H1 (cell line): ENCODE data around the gene FA2H. TPM values are rescaled to one million over a fixed set of nuclear protein-coding genes. Genes with fewer than 3 reads are reported as not detected.

ENCODE experiments used
- CTCF ChIA-PET: fragments of 300-600 bp; sonication (Branson Sonifier 250); formaldehyde crosslinking; loops from one replicate; lab custom pipeline; 2021; ENCODE audit not compliant: partially characterized antibody; lab: Charles Lee
- POLR2A ChIA-PET: fragments of 300-600 bp; sonication (Branson Sonifier 250); formaldehyde crosslinking; loops from one replicate; lab custom pipeline; 2021; ENCODE audit warnings: inconsistent platforms; ENCODE audit not compliant: partially characterized antibody; lab: Charles Lee
- DNase-seq, 2 experiments: peaks; one replicate each; pipeline versions ENCODE4 v3.0.0 to v3.0.0-alpha.2; 2010 to 2022; ENCODE audit warnings: low spot score in 2 of 2, low read depth in 1 of 2, mixed read lengths in 1 of 2
- FAIRE-seq: peaks from 2 replicates; lab custom pipeline; 2011; peaks lifted over from hg19 to GRCh38; lab: Jason Lieb, UNC
- H2AFZ ChIP-seq: 2 replicates; pipeline ENCODE4 v1.8.1; 2012; ENCODE audit warnings: low read length, inconsistent platforms
- H2AK5ac ChIP-seq: 2 replicates; pipeline ENCODE4 v1.6.1; 2013; ENCODE audit warnings: low read depth, low read length
- H2BK120ac ChIP-seq: replicated peaks from 2 replicates; pipeline ENCODE3; 2013; ENCODE audit warnings: low read depth, low read length, inconsistent platforms
- H2BK12ac ChIP-seq: 2 replicates; pipeline ENCODE4 v1.6.1; 2013; ENCODE audit warnings: low read depth, low read length
- H2BK15ac ChIP-seq: 2 replicates; pipeline ENCODE4 v1.6.1; 2013; ENCODE audit warnings: low read length
- H2BK20ac ChIP-seq: 2 replicates; pipeline ENCODE4 v1.6.1; 2013; ENCODE audit warnings: low read length
- H2BK5ac ChIP-seq: 2 replicates; pipeline ENCODE4 v1.6.1; 2013; ENCODE audit warnings: low read depth, low read length
- H3K14ac ChIP-seq: 2 replicates; pipeline ENCODE4 v1.6.1; 2013; ENCODE audit warnings: inconsistent platforms; ENCODE audit not compliant: insufficient read length
- H3K18ac ChIP-seq: 2 replicates; pipeline ENCODE4 v1.6.1; 2013; ENCODE audit warnings: low read length; ENCODE audit errors: extremely low read depth
- H3K23ac ChIP-seq: 2 replicates; pipeline ENCODE4 v1.6.1; 2013; ENCODE audit warnings: inconsistent platforms; ENCODE audit not compliant: insufficient read length
- H3K23me2 ChIP-seq: 2 replicates; pipeline ENCODE4 v1.6.1; 2013; ENCODE audit warnings: low read depth, low read length
- H3K27ac ChIP-seq: 2 replicates; pipeline ENCODE4 v1.6.1; 2011; ENCODE audit warnings: low read depth, low read length, inconsistent platforms
- H3K27me3 ChIP-seq, 4 experiments: replicated peaks in 1 of 4; 1 replicate in 1 of 4; 2 replicates in 3 of 4; pipeline versions ENCODE4 v1.6.1 to v1.8.1; 2011 to 2013; ENCODE audit warnings: low read length in 3 of 4, mild to moderate bottlenecking in 3 of 4, inconsistent platforms in 2 of 4, mixed read lengths in 2 of 4, moderate library complexity in 1 of 4; ENCODE audit not compliant: control insufficient read depth in 3 of 4, insufficient read depth in 3 of 4; ENCODE audit errors: extremely low read depth in 1 of 4
- H3K36me3 ChIP-seq, 4 experiments: 2 replicates each; pipeline versions ENCODE4 v1.6.1 to v1.8.1; 2011 to 2013; ENCODE audit warnings: mild to moderate bottlenecking in 4 of 4, low read length in 3 of 4, moderate library complexity in 2 of 4, control low read depth in 1 of 4, inconsistent platforms in 1 of 4; ENCODE audit not compliant: insufficient read depth in 4 of 4, control insufficient read depth in 2 of 4
- H3K4ac ChIP-seq: replicated peaks from 2 replicates; pipeline ENCODE3; 2013; ENCODE audit warnings: low read length, low read depth, mixed read lengths, inconsistent platforms; ENCODE audit not compliant: insufficient read length
- H3K4me1 ChIP-seq, 4 experiments: replicated peaks in 1 of 4; 1 replicate in 1 of 4; 2 replicates in 3 of 4; pipeline versions ENCODE4 v1.6.1 to v1.8.1; 2011 to 2013; ENCODE audit warnings: low read length in 3 of 4, inconsistent platforms in 2 of 4, mixed read lengths in 1 of 4; ENCODE audit not compliant: insufficient read depth in 4 of 4, control insufficient read depth in 3 of 4
- H3K4me2 ChIP-seq, 2 experiments: 2 replicates each; pipeline versions ENCODE4 v1.6.1 to v1.8.1; 2011 to 2013; ENCODE audit warnings: low read depth in 2 of 2, low read length in 2 of 2, control low read depth in 1 of 2, inconsistent platforms in 1 of 2, mild to moderate bottlenecking in 1 of 2; ENCODE audit not compliant: insufficient read depth in 1 of 2
- H3K4me3 ChIP-seq, 4 experiments: fragments of 200-600, 300-600 bp in 1 of 4; sonication (generic), shearing (Covaris generic), sonication (Bioruptor Twin) in 1 of 4; 2 replicates each; pipeline versions ENCODE4 v1.5.1 to v1.8.1; 2011 to 2016; ENCODE audit warnings: low read length in 4 of 4, low read depth in 3 of 4, control low read depth in 2 of 4, inconsistent platforms in 2 of 4, mild to moderate bottlenecking in 2 of 4, mixed read lengths in 1 of 4, moderate library complexity in 1 of 4; ENCODE audit not compliant: insufficient read depth in 2 of 4; ENCODE audit errors: extremely low read depth in 1 of 4
- H3K56ac ChIP-seq: replicated peaks from 2 replicates; pipeline ENCODE3; 2013; ENCODE audit warnings: low read depth, mild to moderate bottlenecking, mixed read lengths, low read length, inconsistent platforms; ENCODE audit not compliant: insufficient read length
- H3K79me1 ChIP-seq: 2 replicates; pipeline ENCODE4 v1.6.1; 2013; ENCODE audit warnings: low read depth, low read length, control low read depth
- H3K79me2 ChIP-seq, 2 experiments: 2 replicates each; pipeline versions ENCODE4 v1.6.1 to v1.8.1; 2012 to 2013; ENCODE audit warnings: low read length in 2 of 2, mild to moderate bottlenecking in 2 of 2, inconsistent platforms in 1 of 2; ENCODE audit not compliant: insufficient read depth in 2 of 2, control insufficient read depth in 1 of 2
- H3K9ac ChIP-seq, 4 experiments: replicated peaks in 1 of 4; 1 replicate in 1 of 4; 2 replicates in 3 of 4; pipeline versions ENCODE4 v1.6.1 to v1.8.1; 2011 to 2013; ENCODE audit warnings: low read depth in 3 of 4, low read length in 3 of 4, control low read depth in 2 of 4, mild to moderate bottlenecking in 2 of 4, moderate library complexity in 2 of 4, inconsistent platforms in 1 of 4; ENCODE audit errors: extremely low read depth in 1 of 4
- H3K9me3 ChIP-seq, 2 experiments: 2 replicates each; pipeline versions ENCODE4 v1.6.1 to v1.8.1; 2012 to 2013; ENCODE audit warnings: mild to moderate bottlenecking in 2 of 2, moderate library complexity in 2 of 2, control low read depth in 1 of 2, inconsistent platforms in 1 of 2, low read depth in 1 of 2, low read length in 1 of 2, mixed read lengths in 1 of 2; ENCODE audit not compliant: insufficient read depth in 2 of 2
- H4K20me1 ChIP-seq, 2 experiments: replicated peaks in 1 of 2; 2 replicates each; pipeline versions ENCODE3 to v1.8.1; 2011 to 2013; ENCODE audit warnings: inconsistent platforms in 2 of 2, low read length in 2 of 2, mild to moderate bottlenecking in 1 of 2; ENCODE audit not compliant: insufficient read depth in 2 of 2, control insufficient read depth in 1 of 2
- H4K5ac ChIP-seq: 2 replicates; pipeline ENCODE4 v1.6.1; 2013; ENCODE audit warnings: low read length, low read depth, mixed read lengths, inconsistent platforms; ENCODE audit not compliant: insufficient read length
- H4K8ac ChIP-seq: 2 replicates; pipeline ENCODE4 v1.8.0; 2013; ENCODE audit warnings: mild to moderate bottlenecking, moderate library complexity, low read length, inconsistent platforms; ENCODE audit not compliant: insufficient read depth; ENCODE audit errors: extremely low read depth
- H4K91ac ChIP-seq: replicated peaks from 2 replicates; pipeline ENCODE3; 2013; ENCODE audit warnings: low read length, mixed read lengths, inconsistent platforms; ENCODE audit not compliant: insufficient read length
- HDAC2 ChIP-seq, 2 experiments: fragments of 300-600 bp in 1 of 2; sonication (generic) in 1 of 2; IDR thresholded peaks; 2 replicates each; pipeline ENCODE4 v1.6.1; 2011 to 2012; ENCODE audit warnings: low read depth in 2 of 2, low read length in 2 of 2, mild to moderate bottlenecking in 2 of 2, moderate library complexity in 2 of 2, borderline replicate concordance in 1 of 2, inconsistent platforms in 1 of 2
- KDM1A ChIP-seq: fragments of 200-600, 300-600 bp; sonication (generic); IDR thresholded peaks from 2 replicates; pipeline ENCODE4 v1.7.1; 2016; ENCODE audit warnings: mild to moderate bottlenecking, low read length, borderline replicate concordance
- RAD21 ChIP-seq, 2 experiments: IDR thresholded peaks in 1 of 2; conservative IDR thresholded peaks in 1 of 2; 2 replicates each; pipeline ENCODE4 v1.6.1; 2011; ENCODE audit warnings: low read depth in 2 of 2, low read length in 2 of 2, improper control_type of control experiment in 1 of 2, inconsistent platforms in 1 of 2, mild to moderate bottlenecking in 1 of 2, moderate library complexity in 1 of 2
- TEAD4 ChIP-seq: IDR thresholded peaks from 2 replicates; pipeline ENCODE4 v1.6.1; 2012; ENCODE audit warnings: low read depth, low read length, inconsistent platforms, mixed read lengths
- WGBS, 2 experiments: shearing (Covaris generic) in 1 of 2; methylation state at CpG; one replicate each; pipeline versions ENCODE4 v1.1.6 to v1.1.7; 2013 to 2015; ENCODE audit warnings: low lambda C conversion rate in 2 of 2, mixed read lengths in 2 of 2, inconsistent platforms in 1 of 2, low coverage in 1 of 2, missing lambda C conversion rate in 1 of 2; ENCODE audit not compliant: insufficient replicate concordance in 2 of 2, insufficient coverage in 1 of 2, insufficient read length in 1 of 2; ENCODE audit errors: extremely low coverage in 1 of 2, missing lambda C conversion rate in 1 of 2; 5-methylcytosine and 5-hydroxymethylcytosine counted together
- polyA plus RNA-seq, 7 experiments: library from polyadenylated mRNA; depleted of rRNA in 3 of 7; stranded (reverse) in 5 of 7; unstranded in 2 of 7; fragments of >200 nt in 5 of 7; fragments of 200-250 nt in 2 of 7; gene quantifications; 1 replicate in 5 of 7; 2 replicates in 1 of 7; 4 replicates in 1 of 7; pipeline versions ENCODE4 v1.2.1 to v1.2.3, GENCODE V29; 2011 to 2013; ENCODE audit warnings: missing spikeins in 2 of 7, mixed read lengths in 2 of 7
- total RNA-seq: library from RNA; stranded (reverse); fragmentation: NEBNext Ultra II Directional; extraction: Animal tissue kit (Norgen Biotek cat#: 25700); gene quantifications from 2 replicates; pipeline ENCODE4 v1.2.1, GENCODE V29; 2021
- TF ChIP-seq, protein P1 (sequence below), 3 experiments: IDR thresholded peaks; 1 replicate in 2 of 3; 2 replicates in 1 of 3; pipeline versions ENCODE4 v1.5.1 to v1.6.1; 2011; ENCODE audit warnings: low read length in 3 of 3, mild to moderate bottlenecking in 3 of 3, inconsistent platforms in 2 of 3, low read depth in 1 of 3, moderate library complexity in 1 of 3; ENCODE audit not compliant: insufficient read depth in 1 of 3; ENCODE audit errors: control extremely low read depth in 1 of 3

The FA2H gene
- total and polyA plus RNA-seq, 2 of the 8 experiments (the other 6 are each of a cell fraction or from before 2014, with no cell fraction given): 2.1 to 2.5 TPM

DNA sequence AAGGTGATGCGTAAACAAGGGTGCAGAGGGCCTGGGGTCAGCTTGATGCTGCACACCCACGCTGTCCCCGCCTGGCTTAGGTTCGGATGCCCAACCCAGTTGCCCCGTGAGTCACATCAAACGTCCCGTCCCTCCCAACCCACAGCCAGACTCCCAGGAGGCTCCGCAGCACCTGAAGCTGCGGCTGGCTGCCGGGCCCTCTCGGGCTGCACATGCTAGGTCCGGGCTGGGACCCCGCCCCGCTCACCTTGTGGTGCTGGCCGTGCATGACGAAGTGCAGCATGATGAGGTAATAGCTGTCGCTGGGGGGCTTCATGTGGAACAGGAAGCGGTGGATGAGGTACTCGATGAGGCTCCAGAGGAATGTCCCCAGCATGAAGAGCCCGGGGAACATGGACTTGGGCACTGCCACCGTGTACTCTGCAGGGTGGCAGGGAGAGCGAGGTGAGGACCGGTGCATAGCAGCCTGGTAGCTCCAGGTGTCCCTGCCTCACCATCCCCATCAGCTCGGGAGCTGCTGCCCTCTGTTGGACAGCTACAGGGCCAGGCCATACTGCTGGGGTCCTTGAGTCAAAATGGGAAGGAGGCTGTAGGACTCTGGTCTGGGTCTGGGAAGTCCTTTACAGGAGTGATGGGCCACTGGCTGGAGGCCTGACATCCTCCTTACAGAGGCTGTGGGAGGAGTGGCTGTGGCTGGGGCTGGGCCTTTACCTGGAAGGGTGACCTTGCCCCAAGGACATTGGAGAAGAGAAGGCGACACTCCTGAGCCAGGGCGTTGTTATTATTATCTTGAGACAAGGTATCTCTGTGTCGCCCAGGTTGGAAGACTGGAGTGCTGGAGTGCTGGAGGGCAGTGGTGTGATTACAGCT lies 55.6 kb downstream of the FA2H start:
- Histone ChIP-seq H2BK5ac (no peak overlapping the region), H2BK12ac (no peak overlapping the region), H2AFZ (no peak overlapping the region), H4K91ac (no peak overlapping the region), H4K8ac (no peak overlapping the region), H4K5ac (no peak overlapping the region), H3K79me2 (no peaks in the 10 kb centered on the region)
- TF ChIP-seq KDM1A (peak; percentile 76; the same call in 1 of the 2 replicates), HDAC2 (IDR thresholded peaks at IDR 0.05; ENCODE audit: borderline replicate concordance in 1 of 2, low read depth in 2 of 2, low read length in 2 of 2) (0 out of 4 replicates have a peak, but pooled peaks of 1 of the 2 experiments have one; percentile 39), TEAD4 (no peak), RAD21 (IDR thresholded peaks at IDR 0.05 in 1 of 2, conservative IDR thresholded peaks at IDR 0.05 in 1 of 2; ENCODE audit: low read depth in 2 of 2, low read length in 2 of 2) (peak; percentile 13 to 34; a peak in 2 of 4 replicates)
- TF ChIP-seq, protein P1, sequence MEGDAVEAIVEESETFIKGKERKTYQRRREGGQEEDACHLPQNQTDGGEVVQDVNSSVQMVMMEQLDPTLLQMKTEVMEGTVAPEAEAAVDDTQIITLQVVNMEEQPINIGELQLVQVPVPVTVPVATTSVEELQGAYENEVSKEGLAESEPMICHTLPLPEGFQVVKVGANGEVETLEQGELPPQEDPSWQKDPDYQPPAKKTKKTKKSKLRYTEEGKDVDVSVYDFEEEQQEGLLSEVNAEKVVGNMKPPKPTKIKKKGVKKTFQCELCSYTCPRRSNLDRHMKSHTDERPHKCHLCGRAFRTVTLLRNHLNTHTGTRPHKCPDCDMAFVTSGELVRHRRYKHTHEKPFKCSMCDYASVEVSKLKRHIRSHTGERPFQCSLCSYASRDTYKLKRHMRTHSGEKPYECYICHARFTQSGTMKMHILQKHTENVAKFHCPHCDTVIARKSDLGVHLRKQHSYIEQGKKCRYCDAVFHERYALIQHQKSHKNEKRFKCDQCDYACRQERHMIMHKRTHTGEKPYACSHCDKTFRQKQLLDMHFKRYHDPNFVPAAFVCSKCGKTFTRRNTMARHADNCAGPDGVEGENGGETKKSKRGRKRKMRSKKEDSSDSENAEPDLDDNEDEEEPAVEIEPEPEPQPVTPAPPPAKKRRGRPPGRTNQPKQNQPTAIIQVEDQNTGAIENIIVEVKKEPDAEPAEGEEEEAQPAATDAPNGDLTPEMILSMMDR (IDR thresholded peaks at IDR 0.05; ENCODE audit: control extremely low read depth in 1 of 3, insufficient read depth in 1 of 3, low read depth in 1 of 3, low read length in 3 of 3): peak; percentile 28 to 56 (median 51)
- TF ChIP-seq, all 59 proteins: peak for 4
- no peaks in the 10 kb centered on the region for H3K9me3 ChIP-seq
- H2BK20ac ChIP-seq: no peak overlapping the region
- H3K14ac ChIP-seq: no peak overlapping the region
- H3K4me2 ChIP-seq: no peak overlapping the region
- H3K23ac ChIP-seq: no peak overlapping the region
- H3K79me1 ChIP-seq: no peaks in the 10 kb centered on the region
- H2BK15ac ChIP-seq: no peak overlapping the region
- no peak overlapping the region for H3K27ac ChIP-seq
- no peak overlapping the region for H3K4me3 ChIP-seq
- no peak overlapping the region for H3K9ac ChIP-seq
- no peaks in the 10 kb centered on the region; a peak in 1 of 7 replicates for H3K4me1 ChIP-seq
- FAIRE-seq: no peak
- POLR2A ChIA-PET: interaction anchor here (0.8 to 2.2 kb wide), 3 partner anchors 11 to 56 kb away, joined by 3 to 6 read pairs (median 4); partner anchors contain the start of gene MLKL
- no peaks in the 10 kb centered on the region for H3K36me3 ChIP-seq
- CTCF ChIA-PET: interaction anchor here (0.5 to 21.3 kb wide), 11 partner anchors 9 to 256 kb away, joined by 3 to 576 read pairs (median 4); partner anchors contain the start of gene MLKL
- no peaks in the 10 kb centered on the region for H3K27me3 ChIP-seq
- DNase-seq: no peak
- H2AK5ac ChIP-seq: no peak overlapping the region
- no peak overlapping the region for H3K56ac ChIP-seq
- no peak overlapping the region for H2BK120ac ChIP-seq
- no peaks in the 10 kb centered on the region; the same call in 1 of the 2 replicates for H3K23me2 ChIP-seq
- 89% methylated on average over 27 of the region's 27 CpGs; no CpG with 5 or more reads in 1 of the 2 experiments for WGBS, 2 experiments
- no peak overlapping the region for H3K18ac ChIP-seq
- H3K4ac ChIP-seq: no peak overlapping the region
- H4K20me1 ChIP-seq: no peaks in the 10 kb centered on the region
